ENCODE data around the gene CTAGE9.

Gene CTAGE9

DNA sequence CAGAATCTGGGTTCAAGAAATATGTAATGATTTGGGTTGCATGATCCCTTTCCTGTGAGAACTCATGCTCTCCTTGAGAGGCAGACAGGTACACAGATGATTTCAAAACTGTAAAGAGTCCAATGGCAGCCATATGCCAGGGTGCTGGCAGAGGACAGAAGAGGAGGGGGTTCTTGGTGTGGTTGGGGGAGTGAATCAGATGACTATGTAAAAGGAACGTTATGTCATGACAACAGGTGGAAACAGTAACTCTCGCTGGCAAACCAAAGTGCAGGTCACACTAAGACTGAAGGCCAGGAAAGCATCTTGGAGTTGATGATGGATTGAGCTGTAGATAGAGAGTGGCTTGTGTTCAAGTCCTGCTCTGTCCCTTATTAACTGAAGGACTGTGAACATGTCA is 29.9 kb downstream of the CTAGE9 start:
- TF ChIP-seq, protein P1, sequence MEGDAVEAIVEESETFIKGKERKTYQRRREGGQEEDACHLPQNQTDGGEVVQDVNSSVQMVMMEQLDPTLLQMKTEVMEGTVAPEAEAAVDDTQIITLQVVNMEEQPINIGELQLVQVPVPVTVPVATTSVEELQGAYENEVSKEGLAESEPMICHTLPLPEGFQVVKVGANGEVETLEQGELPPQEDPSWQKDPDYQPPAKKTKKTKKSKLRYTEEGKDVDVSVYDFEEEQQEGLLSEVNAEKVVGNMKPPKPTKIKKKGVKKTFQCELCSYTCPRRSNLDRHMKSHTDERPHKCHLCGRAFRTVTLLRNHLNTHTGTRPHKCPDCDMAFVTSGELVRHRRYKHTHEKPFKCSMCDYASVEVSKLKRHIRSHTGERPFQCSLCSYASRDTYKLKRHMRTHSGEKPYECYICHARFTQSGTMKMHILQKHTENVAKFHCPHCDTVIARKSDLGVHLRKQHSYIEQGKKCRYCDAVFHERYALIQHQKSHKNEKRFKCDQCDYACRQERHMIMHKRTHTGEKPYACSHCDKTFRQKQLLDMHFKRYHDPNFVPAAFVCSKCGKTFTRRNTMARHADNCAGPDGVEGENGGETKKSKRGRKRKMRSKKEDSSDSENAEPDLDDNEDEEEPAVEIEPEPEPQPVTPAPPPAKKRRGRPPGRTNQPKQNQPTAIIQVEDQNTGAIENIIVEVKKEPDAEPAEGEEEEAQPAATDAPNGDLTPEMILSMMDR (conservative IDR thresholded peaks at IDR 0.05; ENCODE audit: control insufficient read depth, insufficient read depth, low read depth, low read length) = no peak
- no peak overlapping the region for H3K4me3 ChIP-seq (ENCODE audit: control insufficient read depth, low read depth, low read length)
- no peak for DNase-seq (ENCODE audit: low read depth)

GRCh38 chr6:131678442-131678841 is 32.4 kb downstream of the CTAGE9 start:
- TF ChIP-seq, protein P1 (conservative IDR thresholded peaks at IDR 0.05; ENCODE audit: control insufficient read depth, insufficient read depth, low read depth, low read length) = no peak
- no peak overlapping the region for H3K4me3 ChIP-seq (ENCODE audit: control insufficient read depth, low read depth, low read length)
- no peak for DNase-seq (ENCODE audit: low read depth)

- TF ChIP-seq, protein P1 (conservative IDR thresholded peaks at IDR 0.05; ENCODE audit: control insufficient read depth, insufficient read depth, low read depth, low read length) = no peak
- DNase-seq (ENCODE audit: low read depth) = no peak
- no peak overlapping the region for H3K4me3 ChIP-seq (ENCODE audit: control insufficient read depth, low read depth, low read length)
Measured at GRCh38 chr6:131673184-131673583, 37.6 kb downstream of the CTAGE9 start.

DNA sequence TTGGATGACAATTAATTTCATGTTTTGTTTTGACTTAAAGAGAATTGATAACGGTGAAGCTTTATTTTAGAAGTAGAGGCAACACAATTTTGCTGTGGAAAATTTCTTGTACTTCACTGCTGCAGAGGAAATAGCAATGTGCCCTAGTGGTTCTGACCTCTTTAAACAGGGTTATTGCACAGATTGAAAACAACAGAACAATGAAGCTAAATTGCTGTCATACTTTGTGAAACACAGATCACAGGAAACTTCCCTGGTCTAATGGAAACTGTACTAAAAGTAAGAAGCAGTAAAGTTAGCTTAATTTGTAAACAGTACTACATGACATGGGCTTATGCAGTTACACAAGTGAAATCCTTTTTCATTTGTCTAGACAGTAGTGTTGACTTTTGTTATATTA is 40.9 kb downstream of the CTAGE9 start:
- DNase-seq (ENCODE audit: low read depth) = no peak
- no peak overlapping the region for H3K4me3 ChIP-seq (ENCODE audit: control insufficient read depth, low read depth, low read length)
- TF ChIP-seq, protein P1 (conservative IDR thresholded peaks at IDR 0.05; ENCODE audit: control insufficient read depth, insufficient read depth, low read depth, low read length) = no peak

GRCh38 chr6:131663578-131664165 is 47.1 kb downstream of the CTAGE9 start:
- TF ChIP-seq, protein P1 (conservative IDR thresholded peaks at IDR 0.05; ENCODE audit: control insufficient read depth, insufficient read depth, low read depth, low read length) = no peak
- no peak for DNase-seq (ENCODE audit: low read depth)
- no peak overlapping the region for H3K4me3 ChIP-seq (ENCODE audit: control insufficient read depth, low read depth, low read length)

GRCh38 chr6:131660195-131660594 is 50.6 kb downstream of the CTAGE9 start:
- H3K4me3 ChIP-seq (ENCODE audit: control insufficient read depth, low read depth, low read length) = no peak overlapping the region
- TF ChIP-seq, protein P1 (conservative IDR thresholded peaks at IDR 0.05; ENCODE audit: control insufficient read depth, insufficient read depth, low read depth, low read length) = no peak
- peak; percentile 65 for DNase-seq (ENCODE audit: low read depth)

All from fibroblast of mammary gland (primary cell).